ENCODE measurements around the gene CNKSR2.

GRCh38 chrX:21524008-21524407, 149.8 kb downstream of the CNKSR2 start:
- TF ChIP-seq POLR2A (IDR thresholded peaks at IDR 0.05) (no peak), CTCF (IDR thresholded peaks at IDR 0.05) (no peak)

All from ovary (tissue), 3 donors.